Type B pancreatic cell (in vitro differentiated cells): ENCODE data around the gene TMEM182. TPM values are rescaled to one million over a fixed set of nuclear protein-coding genes. Genes with fewer than 3 reads are reported as not detected.

Source experiments
- DNase-seq: peaks from one replicate; pipeline ENCODE4 v3.0.0; 2021; ENCODE audit warnings: mixed read lengths; ENCODE audit not compliant: unreplicated experiment; ENCODE audit errors: extremely low spot score
- H3K27ac Mint-ChIP-seq: 2 replicates; pipeline ENCODE4 v1.8.0; 2021; ENCODE audit warnings: mild to moderate bottlenecking, mixed read lengths
- H3K27me3 Mint-ChIP-seq: 2 replicates; pipeline ENCODE4 v1.8.0; 2021; ENCODE audit warnings: mixed read lengths
- H3K36me3 Mint-ChIP-seq: 2 replicates; pipeline ENCODE4 v1.8.0; 2021; ENCODE audit warnings: mixed read lengths
- H3K4me1 Mint-ChIP-seq: one replicate; pipeline ENCODE4 v1.8.0; 2021; ENCODE audit warnings: mixed read lengths; ENCODE audit not compliant: unreplicated experiment
- H3K4me3 Mint-ChIP-seq: 2 replicates; pipeline ENCODE4 v1.8.0; 2021; ENCODE audit warnings: mild to moderate bottlenecking, mixed read lengths
- H3K9me3 Mint-ChIP-seq: 2 replicates; pipeline ENCODE4 v1.8.0; 2021; ENCODE audit warnings: mixed read lengths
- total RNA-seq: library from RNA; stranded (reverse); gene quantifications from 2 replicates; pipeline ENCODE4 v1.2.1, GENCODE V29; 2021; ENCODE audit warnings: low replicate concordance
- TF ChIP-seq, protein P1 (sequence below): fragments of 200-600 bp; sonication (generic); conservative IDR thresholded peaks from 2 replicates; pipeline ENCODE4 v1.5.0; 2021; ENCODE audit warnings: antibody characterized with exemption, mild to moderate bottlenecking

Gene TMEM182
- total RNA-seq, 1 donor from 2014 or later: 5.8 TPM

DNA sequence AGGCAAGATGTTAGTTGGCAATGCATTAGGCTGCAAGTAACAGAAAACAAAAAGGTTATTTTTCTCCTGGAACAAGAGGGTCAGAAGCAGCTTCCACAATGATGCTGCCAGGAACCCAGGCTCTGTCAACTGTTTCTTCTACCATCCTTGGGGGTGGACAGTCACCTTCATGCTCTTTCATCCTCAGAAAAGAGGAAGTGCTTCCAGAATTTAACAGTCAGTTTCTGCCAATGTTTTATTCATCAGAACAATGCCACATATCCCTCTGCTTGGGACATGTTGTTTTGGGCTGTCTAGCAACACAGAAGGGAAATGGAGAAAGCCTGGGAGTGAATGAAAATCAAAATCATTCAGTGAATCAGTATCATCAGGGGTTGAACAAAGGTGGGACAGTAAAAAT is 7.1 kb downstream of the TMEM182 start:
- TF ChIP-seq, protein P1, sequence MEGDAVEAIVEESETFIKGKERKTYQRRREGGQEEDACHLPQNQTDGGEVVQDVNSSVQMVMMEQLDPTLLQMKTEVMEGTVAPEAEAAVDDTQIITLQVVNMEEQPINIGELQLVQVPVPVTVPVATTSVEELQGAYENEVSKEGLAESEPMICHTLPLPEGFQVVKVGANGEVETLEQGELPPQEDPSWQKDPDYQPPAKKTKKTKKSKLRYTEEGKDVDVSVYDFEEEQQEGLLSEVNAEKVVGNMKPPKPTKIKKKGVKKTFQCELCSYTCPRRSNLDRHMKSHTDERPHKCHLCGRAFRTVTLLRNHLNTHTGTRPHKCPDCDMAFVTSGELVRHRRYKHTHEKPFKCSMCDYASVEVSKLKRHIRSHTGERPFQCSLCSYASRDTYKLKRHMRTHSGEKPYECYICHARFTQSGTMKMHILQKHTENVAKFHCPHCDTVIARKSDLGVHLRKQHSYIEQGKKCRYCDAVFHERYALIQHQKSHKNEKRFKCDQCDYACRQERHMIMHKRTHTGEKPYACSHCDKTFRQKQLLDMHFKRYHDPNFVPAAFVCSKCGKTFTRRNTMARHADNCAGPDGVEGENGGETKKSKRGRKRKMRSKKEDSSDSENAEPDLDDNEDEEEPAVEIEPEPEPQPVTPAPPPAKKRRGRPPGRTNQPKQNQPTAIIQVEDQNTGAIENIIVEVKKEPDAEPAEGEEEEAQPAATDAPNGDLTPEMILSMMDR: no peak

DNA sequence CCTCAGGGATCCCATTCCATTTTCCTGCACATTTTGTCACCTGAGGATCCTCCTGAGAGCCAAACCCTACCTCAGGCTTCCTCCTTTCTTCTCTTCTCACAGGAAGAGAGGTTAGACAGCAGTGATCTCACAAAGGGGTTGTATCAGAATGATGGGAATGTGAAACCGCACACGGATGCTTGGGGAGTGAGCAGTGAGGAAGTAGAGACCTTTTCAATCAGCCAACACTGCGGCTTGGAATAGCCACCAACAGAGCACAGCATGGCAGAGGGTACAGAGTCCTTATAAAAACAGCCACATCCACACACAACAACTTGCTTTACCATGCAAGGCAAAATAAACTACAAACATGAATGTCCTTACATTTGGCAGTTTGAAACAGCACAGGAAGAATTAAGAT is 8.7 kb downstream of the TMEM182 start:
- Mint-ChIP-seq H3K27me3 (no peaks in the 10 kb centered on the region), H3K4me1 (peaks cover 3% of the 10 kb centered on the region), H3K9me3 (no peaks in the 10 kb centered on the region), H3K36me3 (peaks cover 24% of the 10 kb centered on the region), H3K4me3 (no peak overlapping the region), H3K27ac (no peak overlapping the region)
- TF ChIP-seq, protein P1: no peak
- no peak for DNase-seq

More for the DNA sequence above, 7.1 kb downstream of the TMEM182 start:
- no peaks in the 10 kb centered on the region for H3K27me3 Mint-ChIP-seq
- H3K27ac Mint-ChIP-seq: no peak overlapping the region
- peaks cover 3% of the 10 kb centered on the region for H3K4me1 Mint-ChIP-seq
- H3K36me3 Mint-ChIP-seq: peaks cover 27% of the 10 kb centered on the region
- H3K4me3 Mint-ChIP-seq: no peak overlapping the region
- H3K9me3 Mint-ChIP-seq: no peaks in the 10 kb centered on the region
- no peak for DNase-seq

DNA sequence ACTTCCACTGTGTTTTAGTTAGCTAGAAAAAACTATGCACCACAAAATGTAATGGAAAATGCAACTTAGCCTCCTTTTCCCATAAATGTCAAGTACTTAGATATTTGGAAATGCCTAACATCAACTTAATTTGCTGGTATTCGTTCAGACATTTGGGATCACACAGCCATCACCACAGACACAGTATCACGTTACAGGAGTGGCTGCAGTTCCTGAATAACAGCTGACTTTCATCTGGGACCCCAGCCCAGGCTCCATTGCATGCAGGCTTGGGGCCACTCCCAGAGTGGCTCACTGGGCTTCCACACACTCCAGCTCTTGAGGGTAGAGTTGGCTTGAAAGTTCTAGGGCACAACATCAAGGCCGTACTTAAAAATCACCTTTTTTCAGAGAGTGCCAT is 9.3 kb downstream of the TMEM182 start:
- no peak overlapping the region for H3K4me3 Mint-ChIP-seq
- H3K36me3 Mint-ChIP-seq: peaks cover 25% of the 10 kb centered on the region
- H3K9me3 Mint-ChIP-seq: no peaks in the 10 kb centered on the region
- no peak overlapping the region for H3K27ac Mint-ChIP-seq
- DNase-seq: no peak
- H3K27me3 Mint-ChIP-seq: no peaks in the 10 kb centered on the region
- TF ChIP-seq, protein P1: no peak
- H3K4me1 Mint-ChIP-seq: peaks cover 3% of the 10 kb centered on the region

DNA sequence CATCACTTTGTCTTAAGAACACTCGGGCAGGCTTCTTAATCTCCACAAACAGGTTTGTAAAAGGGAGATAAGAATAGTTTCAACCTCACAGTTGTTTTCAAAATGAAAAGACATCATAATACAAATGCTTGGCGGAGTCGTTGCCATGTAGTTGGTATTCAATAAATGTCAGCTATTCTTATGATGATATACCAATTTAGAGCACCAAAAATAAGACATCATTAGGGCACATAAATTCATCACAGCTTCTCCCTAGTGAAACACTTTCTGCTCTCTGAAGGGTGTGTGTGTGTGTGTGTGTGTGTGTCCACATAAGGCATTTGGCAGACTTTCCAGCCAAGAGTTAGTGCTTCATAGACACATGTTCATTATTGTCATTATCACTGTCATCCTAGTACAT is 10.8 kb downstream of the TMEM182 start:
- H3K4me3 Mint-ChIP-seq: no peak overlapping the region
- H3K36me3 Mint-ChIP-seq: peaks cover 32% of the 10 kb centered on the region
- DNase-seq: no peak
- no peaks in the 10 kb centered on the region for H3K27me3 Mint-ChIP-seq
- peaks cover 3% of the 10 kb centered on the region for H3K4me1 Mint-ChIP-seq
- H3K9me3 Mint-ChIP-seq: no peaks in the 10 kb centered on the region
- H3K27ac Mint-ChIP-seq: no peak overlapping the region
- TF ChIP-seq, protein P1: no peak

DNA sequence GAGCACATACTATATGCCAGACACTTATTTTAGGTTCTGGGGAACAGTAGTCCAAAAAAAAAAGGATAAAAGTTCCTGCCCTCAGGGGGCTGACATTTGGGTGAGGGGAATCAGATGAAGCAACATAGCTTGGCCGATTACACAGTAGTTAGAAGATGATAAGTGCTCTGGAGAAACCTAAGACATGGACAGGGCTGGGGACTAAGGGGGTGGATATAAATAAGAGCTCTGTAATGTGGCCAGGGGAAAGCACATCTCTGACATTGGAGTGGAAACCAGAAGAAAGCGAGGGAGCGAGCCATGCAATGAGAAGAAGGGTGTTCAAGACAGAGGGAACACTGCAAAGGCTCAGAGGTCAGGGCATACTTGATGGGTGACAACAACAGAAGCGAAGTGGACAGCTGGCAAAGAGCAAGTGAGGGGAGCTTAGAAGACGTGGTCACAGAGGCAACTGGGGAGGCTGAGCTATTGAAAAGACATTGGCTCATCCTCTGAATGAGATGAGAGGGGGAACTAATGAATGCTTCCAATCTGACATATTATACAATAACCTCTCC is 11.4 kb downstream of the TMEM182 start:
- Mint-ChIP-seq H3K27ac (no peak overlapping the region), H3K4me1 (peaks cover 3% of the 10 kb centered on the region), H3K36me3 (peaks cover 32% of the 10 kb centered on the region), H3K27me3 (no peaks in the 10 kb centered on the region), H3K9me3 (no peaks in the 10 kb centered on the region), H3K4me3 (no peak overlapping the region)
- no peak for DNase-seq
- TF ChIP-seq, protein P1: no peak

DNA sequence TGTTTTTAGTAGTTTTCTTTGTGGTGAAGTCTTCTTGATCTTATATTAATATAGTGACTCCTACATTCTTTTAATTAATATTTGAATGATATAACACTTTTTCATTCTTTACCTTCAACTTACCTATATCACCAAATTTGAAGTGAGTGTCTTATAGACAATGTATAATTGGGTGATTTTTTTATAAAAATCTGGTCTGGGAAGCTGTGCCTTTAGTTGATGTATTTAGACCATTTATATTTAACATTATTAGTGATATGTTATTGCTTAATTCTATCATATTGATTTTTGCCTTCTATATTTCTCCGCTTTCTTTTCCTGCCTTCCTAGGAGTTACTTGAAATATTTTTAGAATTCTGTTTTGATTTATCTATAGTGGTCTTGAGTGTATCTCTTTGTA is 16.4 kb downstream of the TMEM182 start:
- Mint-ChIP-seq H3K27ac (no peak overlapping the region), H3K4me1 (no peaks in the 10 kb centered on the region), H3K4me3 (no peak overlapping the region), H3K27me3 (no peaks in the 10 kb centered on the region), H3K9me3 (no peaks in the 10 kb centered on the region), H3K36me3 (peaks cover 12% of the 10 kb centered on the region)
- TF ChIP-seq, protein P1: no peak
- no peak for DNase-seq
